ENCODE results near the gene ADAMTSL3. TPM values are rescaled to one million over a fixed set of nuclear protein-coding genes. Genes with fewer than 3 reads are reported as not detected.

The ADAMTSL3 gene
- total RNA-seq, 1 experiment from 2014 or later, result 1.8 TPM

DNA sequence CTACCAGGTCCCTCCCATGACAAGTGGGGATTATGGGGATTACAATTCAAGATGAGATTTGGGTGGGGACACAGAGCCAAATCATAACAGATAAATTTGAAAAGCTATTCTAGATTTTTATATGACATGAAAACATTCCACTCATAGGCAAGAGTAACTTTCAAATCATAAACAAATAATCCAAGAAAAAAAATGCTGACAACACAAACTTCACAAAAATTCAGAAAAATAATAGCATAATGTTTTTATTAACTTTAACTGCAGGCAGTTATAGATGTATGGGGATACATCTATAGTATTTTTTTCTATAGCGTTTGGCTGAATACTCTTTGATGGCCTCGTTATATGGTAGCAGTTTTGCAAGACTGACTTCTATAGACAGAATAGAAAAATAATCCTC, 243.1 kb downstream of the ADAMTSL3 start (continued):
- TF ChIP-seq, protein P1, sequence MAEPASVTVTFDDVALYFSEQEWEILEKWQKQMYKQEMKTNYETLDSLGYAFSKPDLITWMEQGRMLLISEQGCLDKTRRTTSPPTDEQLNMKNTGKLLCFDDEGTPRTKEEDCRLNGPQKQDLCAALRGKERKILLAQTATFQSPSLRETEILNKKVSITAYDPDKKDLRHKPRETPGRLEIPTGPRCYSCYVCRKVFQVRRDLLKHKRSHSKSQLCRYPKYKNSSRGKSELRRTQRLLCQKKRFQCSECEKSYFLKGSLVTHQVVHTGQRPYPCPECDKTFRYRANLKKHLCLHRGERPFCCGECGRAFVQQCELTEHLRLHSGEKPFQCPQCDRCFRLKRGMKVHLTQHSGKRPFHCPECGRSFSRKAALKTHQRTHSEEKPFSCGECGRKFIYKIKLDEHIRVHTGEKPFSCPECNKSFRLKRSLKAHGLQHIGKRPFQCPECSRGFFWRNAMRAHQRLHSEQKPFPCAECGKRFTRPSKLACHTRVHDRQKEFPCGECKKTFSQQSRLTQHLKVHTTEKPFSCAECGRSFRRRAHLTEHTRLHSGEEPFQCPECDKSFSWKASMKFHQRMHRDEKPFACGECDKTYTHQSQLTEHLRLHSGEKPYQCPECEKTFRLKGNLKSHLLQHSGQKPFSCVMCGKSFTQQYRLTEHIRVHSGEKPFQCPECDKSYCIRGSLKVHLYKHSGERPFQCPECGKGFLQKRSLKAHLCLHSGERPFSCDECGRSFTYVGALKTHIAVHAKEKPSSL (CRISPR knock-in tag; conservative IDR thresholded peaks at IDR 0.05), result no peak
- no peak for TF ChIP-seq ZNF671 (CRISPR knock-in tag; IDR thresholded peaks at IDR 0.05)
- TF ChIP-seq FOXK1 (CRISPR knock-in tag; IDR thresholded peaks at IDR 0.05), result no peak
- TF ChIP-seq, protein P2, sequence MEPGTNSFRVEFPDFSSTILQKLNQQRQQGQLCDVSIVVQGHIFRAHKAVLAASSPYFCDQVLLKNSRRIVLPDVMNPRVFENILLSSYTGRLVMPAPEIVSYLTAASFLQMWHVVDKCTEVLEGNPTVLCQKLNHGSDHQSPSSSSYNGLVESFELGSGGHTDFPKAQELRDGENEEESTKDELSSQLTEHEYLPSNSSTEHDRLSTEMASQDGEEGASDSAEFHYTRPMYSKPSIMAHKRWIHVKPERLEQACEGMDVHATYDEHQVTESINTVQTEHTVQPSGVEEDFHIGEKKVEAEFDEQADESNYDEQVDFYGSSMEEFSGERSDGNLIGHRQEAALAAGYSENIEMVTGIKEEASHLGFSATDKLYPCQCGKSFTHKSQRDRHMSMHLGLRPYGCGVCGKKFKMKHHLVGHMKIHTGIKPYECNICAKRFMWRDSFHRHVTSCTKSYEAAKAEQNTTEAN (CRISPR knock-in tag; IDR thresholded peaks at IDR 0.05), result no peak
- no peak for TF ChIP-seq GRHL2 (CRISPR knock-in tag; IDR thresholded peaks at IDR 0.05; ENCODE audit: insufficient replicate concordance, severe bottlenecking)
- TF ChIP-seq MXD4 (CRISPR knock-in tag; IDR thresholded peaks at IDR 0.05; ENCODE audit: borderline replicate concordance), result no peak

DNA sequence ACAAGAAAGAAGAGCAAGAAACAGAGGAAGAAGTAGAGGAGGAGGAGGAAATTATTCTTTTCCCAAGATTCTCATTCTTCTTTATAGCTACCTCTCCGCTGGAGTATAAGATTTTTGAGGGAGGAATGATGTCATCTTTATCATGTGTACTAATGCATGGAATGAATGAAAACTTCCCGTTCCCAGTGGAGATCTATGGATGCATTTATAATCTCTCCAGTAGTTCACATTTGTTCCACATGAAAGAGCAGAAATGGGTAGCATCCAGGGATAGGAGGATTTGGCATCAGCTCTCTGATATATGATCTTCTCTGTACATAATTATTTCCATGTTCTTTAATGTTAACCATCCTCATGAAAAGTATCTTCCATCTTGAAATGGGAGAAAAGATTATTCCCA, 244.4 kb downstream of the ADAMTSL3 start:
- Mint-ChIP-seq H3K9me3 (no peaks in the 10 kb centered on the region), H3K36me3 (no peaks in the 10 kb centered on the region), H3K4me3 (no peak overlapping the region), H3K4me1 (no peaks in the 10 kb centered on the region), H3K27me3 (ENCODE audit: low read depth) (peaks cover 4% of the 10 kb centered on the region; the same call in 1 of the 2 replicates), H3K27ac (no peak overlapping the region)
- ChIA-PET POLR2A (no interaction called here), CTCF (interaction anchor here (0.6 kb wide), 1 partner anchor 80 kb away, joined by 3 read pairs; no protein-coding TSS in a partner anchor)
- no peak for TF ChIP-seq KAT7 (CRISPR knock-in tag; IDR thresholded peaks at IDR 0.05; ENCODE audit: borderline replicate concordance)
- no peak for TF ChIP-seq NFE2L1 (CRISPR knock-in tag; IDR thresholded peaks at IDR 0.05)
- TF ChIP-seq FOXK1 (CRISPR knock-in tag; IDR thresholded peaks at IDR 0.05), result no peak
- TF ChIP-seq, protein P3, sequence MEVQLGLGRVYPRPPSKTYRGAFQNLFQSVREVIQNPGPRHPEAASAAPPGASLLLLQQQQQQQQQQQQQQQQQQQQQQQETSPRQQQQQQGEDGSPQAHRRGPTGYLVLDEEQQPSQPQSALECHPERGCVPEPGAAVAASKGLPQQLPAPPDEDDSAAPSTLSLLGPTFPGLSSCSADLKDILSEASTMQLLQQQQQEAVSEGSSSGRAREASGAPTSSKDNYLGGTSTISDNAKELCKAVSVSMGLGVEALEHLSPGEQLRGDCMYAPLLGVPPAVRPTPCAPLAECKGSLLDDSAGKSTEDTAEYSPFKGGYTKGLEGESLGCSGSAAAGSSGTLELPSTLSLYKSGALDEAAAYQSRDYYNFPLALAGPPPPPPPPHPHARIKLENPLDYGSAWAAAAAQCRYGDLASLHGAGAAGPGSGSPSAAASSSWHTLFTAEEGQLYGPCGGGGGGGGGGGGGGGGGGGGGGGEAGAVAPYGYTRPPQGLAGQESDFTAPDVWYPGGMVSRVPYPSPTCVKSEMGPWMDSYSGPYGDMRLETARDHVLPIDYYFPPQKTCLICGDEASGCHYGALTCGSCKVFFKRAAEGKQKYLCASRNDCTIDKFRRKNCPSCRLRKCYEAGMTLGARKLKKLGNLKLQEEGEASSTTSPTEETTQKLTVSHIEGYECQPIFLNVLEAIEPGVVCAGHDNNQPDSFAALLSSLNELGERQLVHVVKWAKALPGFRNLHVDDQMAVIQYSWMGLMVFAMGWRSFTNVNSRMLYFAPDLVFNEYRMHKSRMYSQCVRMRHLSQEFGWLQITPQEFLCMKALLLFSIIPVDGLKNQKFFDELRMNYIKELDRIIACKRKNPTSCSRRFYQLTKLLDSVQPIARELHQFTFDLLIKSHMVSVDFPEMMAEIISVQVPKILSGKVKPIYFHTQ (CRISPR knock-in tag; IDR thresholded peaks at IDR 0.05), result no peak
- TF ChIP-seq, protein P4, sequence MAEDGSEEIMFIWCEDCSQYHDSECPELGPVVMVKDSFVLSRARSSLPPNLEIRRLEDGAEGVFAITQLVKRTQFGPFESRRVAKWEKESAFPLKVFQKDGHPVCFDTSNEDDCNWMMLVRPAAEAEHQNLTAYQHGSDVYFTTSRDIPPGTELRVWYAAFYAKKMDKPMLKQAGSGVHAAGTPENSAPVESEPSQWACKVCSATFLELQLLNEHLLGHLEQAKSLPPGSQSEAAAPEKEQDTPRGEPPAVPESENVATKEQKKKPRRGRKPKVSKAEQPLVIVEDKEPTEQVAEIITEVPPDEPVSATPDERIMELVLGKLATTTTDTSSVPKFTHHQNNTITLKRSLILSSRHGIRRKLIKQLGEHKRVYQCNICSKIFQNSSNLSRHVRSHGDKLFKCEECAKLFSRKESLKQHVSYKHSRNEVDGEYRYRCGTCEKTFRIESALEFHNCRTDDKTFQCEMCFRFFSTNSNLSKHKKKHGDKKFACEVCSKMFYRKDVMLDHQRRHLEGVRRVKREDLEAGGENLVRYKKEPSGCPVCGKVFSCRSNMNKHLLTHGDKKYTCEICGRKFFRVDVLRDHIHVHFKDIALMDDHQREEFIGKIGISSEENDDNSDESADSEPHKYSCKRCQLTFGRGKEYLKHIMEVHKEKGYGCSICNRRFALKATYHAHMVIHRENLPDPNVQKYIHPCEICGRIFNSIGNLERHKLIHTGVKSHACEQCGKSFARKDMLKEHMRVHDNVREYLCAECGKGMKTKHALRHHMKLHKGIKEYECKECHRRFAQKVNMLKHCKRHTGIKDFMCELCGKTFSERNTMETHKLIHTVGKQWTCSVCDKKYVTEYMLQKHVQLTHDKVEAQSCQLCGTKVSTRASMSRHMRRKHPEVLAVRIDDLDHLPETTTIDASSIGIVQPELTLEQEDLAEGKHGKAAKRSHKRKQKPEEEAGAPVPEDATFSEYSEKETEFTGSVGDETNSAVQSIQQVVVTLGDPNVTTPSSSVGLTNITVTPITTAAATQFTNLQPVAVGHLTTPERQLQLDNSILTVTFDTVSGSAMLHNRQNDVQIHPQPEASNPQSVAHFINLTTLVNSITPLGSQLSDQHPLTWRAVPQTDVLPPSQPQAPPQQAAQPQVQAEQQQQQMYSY (CRISPR knock-in tag; IDR thresholded peaks at IDR 0.05), result no peak
- TF ChIP-seq NFYB (CRISPR knock-in tag; conservative IDR thresholded peaks at IDR 0.05; ENCODE audit: low read depth), result no peak
- TF ChIP-seq, protein P5, sequence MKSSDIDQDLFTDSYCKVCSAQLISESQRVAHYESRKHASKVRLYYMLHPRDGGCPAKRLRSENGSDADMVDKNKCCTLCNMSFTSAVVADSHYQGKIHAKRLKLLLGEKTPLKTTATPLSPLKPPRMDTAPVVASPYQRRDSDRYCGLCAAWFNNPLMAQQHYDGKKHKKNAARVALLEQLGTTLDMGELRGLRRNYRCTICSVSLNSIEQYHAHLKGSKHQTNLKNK (CRISPR knock-in tag; IDR thresholded peaks at IDR 0.05), result no peak
- TF ChIP-seq, protein P6, sequence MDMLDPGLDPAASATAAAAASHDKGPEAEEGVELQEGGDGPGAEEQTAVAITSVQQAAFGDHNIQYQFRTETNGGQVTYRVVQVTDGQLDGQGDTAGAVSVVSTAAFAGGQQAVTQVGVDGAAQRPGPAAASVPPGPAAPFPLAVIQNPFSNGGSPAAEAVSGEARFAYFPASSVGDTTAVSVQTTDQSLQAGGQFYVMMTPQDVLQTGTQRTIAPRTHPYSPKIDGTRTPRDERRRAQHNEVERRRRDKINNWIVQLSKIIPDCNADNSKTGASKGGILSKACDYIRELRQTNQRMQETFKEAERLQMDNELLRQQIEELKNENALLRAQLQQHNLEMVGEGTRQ (CRISPR knock-in tag; IDR thresholded peaks at IDR 0.05), result no peak
- TF ChIP-seq IRF2 (CRISPR knock-in tag; IDR thresholded peaks at IDR 0.05; ENCODE audit: borderline replicate concordance, low read depth), result no peak
- TF ChIP-seq, protein P7, sequence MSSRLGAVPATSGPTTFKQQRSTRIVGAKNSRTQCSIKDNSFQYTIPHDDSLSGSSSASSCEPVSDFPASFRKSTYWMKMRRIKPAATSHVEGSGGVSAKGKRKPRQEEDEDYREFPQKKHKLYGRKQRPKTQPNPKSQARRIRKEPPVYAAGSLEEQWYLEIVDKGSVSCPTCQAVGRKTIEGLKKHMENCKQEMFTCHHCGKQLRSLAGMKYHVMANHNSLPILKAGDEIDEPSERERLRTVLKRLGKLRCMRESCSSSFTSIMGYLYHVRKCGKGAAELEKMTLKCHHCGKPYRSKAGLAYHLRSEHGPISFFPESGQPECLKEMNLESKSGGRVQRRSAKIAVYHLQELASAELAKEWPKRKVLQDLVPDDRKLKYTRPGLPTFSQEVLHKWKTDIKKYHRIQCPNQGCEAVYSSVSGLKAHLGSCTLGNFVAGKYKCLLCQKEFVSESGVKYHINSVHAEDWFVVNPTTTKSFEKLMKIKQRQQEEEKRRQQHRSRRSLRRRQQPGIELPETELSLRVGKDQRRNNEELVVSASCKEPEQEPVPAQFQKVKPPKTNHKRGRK (CRISPR knock-in tag; IDR thresholded peaks at IDR 0.05; ENCODE audit: borderline replicate concordance), result no peak
- no peak for TF ChIP-seq PRRX2 (CRISPR knock-in tag; IDR thresholded peaks at IDR 0.05)
- no peak for TF ChIP-seq TP53 (CRISPR knock-in tag; IDR thresholded peaks at IDR 0.05)
- no peak for TF ChIP-seq ELF4 (CRISPR knock-in tag; IDR thresholded peaks at IDR 0.05; ENCODE audit: low read depth)
- TF ChIP-seq, protein P8, sequence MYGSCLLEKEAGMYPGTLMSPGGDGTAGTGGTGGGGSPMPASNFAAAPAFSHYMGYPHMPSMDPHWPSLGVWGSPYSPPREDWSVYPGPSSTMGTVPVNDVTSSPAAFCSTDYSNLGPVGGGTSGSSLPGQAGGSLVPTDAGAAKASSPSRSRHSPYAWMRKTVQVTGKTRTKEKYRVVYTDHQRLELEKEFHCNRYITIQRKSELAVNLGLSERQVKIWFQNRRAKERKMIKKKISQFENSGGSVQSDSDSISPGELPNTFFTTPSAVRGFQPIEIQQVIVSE (CRISPR knock-in tag; IDR thresholded peaks at IDR 0.05; ENCODE audit: borderline replicate concordance), result no peak
- no peak for TF ChIP-seq NR3C1 (CRISPR knock-in tag; conservative IDR thresholded peaks at IDR 0.05; ENCODE audit: low read depth)
- ATAC-seq, result no peak
- DNase-seq (ENCODE audit: low spot score), result no peak
